ENCODE results near the gene RHOF. TPM values are rescaled to one million over a fixed set of nuclear protein-coding genes. Genes with fewer than 3 reads are reported as not detected.
A peak's percentile ranks its signal among the peaks of the same experiment; 100 is the strongest.

The RHOF gene
- total and polyA plus RNA-seq, 2 of the 13 experiments (the other 11 are each of a cell fraction or from before 2014, with no cell fraction given) = 14.6 to 32.2 TPM

- H4K20me1 ChIP-seq (ENCODE audit: insufficient read depth, low read length) = 0 out of 2 replicates have a peak, but pooled peaks cover 8% of the 10 kb centered on the region
- ChIA-PET CTCF (ENCODE audit: low intra/inter-chr PET ratio, low total read pairs) (interaction anchor here (0.7 to 4.5 kb wide), 8 partner anchors 11 to 115 kb away, joined by 3 to 89 read pairs (median 5); partner anchors contain the start of genes PSMD9 and RHOF), POLR2A (interaction anchor here (1.0 to 14.5 kb wide), 9 partner anchors 9 to 100 kb away, joined by 3 to 393 read pairs (median 4); partner anchors contain the start of genes HPD, PSMD9, RHOF and SETD1B)
- DNase-seq (ENCODE audit: low spot score) = peak; percentile 57
- peak overlapping the region; percentile 79 for H3K4me2 ChIP-seq (ENCODE audit: low read depth, low read length)
- peak overlapping the region; percentile 62 to 71 (median 63) for H3K4me3 ChIP-seq (replicated peaks in 1 of 3; ENCODE audit: insufficient read depth in 1 of 3, low read depth in 2 of 3, low read length in 3 of 3)
- no peak overlapping the region for H2AFZ ChIP-seq (ENCODE audit: low read length)
- peak; percentile 91 for ATAC-seq
- BruUV-seq (replicated peaks) = no TSS peak
- peak; percentile 4 for FAIRE-seq
- peak overlapping the region; percentile 64 for H3K9ac ChIP-seq (ENCODE audit: insufficient read depth, low read depth, low read length)
- peaks cover 35% of the 10 kb centered on the region for H3K79me2 ChIP-seq (ENCODE audit: insufficient read depth, low read length)
- H3K27me3 ChIP-seq (ENCODE audit: control insufficient read depth in 1 of 2, insufficient read depth in 2 of 2, low read length in 2 of 2) = no peaks in the 10 kb centered on the region
- WGBS (ENCODE audit: low lambda C conversion rate) = 13% methylated on average over 11 of the region's 46 CpGs
- no peaks in the 10 kb centered on the region for H3K9me3 ChIP-seq (ENCODE audit: low read length)
- H3K27ac ChIP-seq (ENCODE audit: extremely low read length, insufficient read depth, low read length) = peak overlapping the region; percentile 57
- H3K36me3 ChIP-seq (replicated peaks in 1 of 2; ENCODE audit: control insufficient read depth in 1 of 2, insufficient read depth in 2 of 2, low read length in 2 of 2) = peaks cover 21 to 40% of the 10 kb centered on the region in 2 experiments; a peak in 4 of 5 replicates
- intact Hi-C loops (cut with micrococcal nuclease; ENCODE audit: unreplicated experiment) = loop anchor here (1.0 kb wide), 1 partner anchor 16 kb away; no protein-coding TSS in a partner anchor
- peaks cover 38% of the 10 kb centered on the region for H3K4me1 ChIP-seq (ENCODE audit: insufficient read depth, low read length)
- in situ Hi-C loops (cut with HindIII; ENCODE audit: extremely low pct_ligation_motif_present, low pct_unique_long_range_greater_than_20kb) = no loop called here
- TF ChIP-seq, protein P1, sequence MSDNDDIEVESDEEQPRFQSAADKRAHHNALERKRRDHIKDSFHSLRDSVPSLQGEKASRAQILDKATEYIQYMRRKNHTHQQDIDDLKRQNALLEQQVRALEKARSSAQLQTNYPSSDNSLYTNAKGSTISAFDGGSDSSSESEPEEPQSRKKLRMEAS (IDR thresholded peaks at IDR 0.05) = 0 out of 2 replicates have a peak, but pooled peaks have one; percentile 21
- TF ChIP-seq HNRNPK (IDR thresholded peaks at IDR 0.05; ENCODE audit: low read depth, low read length, poor library complexity, severe bottlenecking) = no peak
- TF ChIP-seq, protein P2, sequence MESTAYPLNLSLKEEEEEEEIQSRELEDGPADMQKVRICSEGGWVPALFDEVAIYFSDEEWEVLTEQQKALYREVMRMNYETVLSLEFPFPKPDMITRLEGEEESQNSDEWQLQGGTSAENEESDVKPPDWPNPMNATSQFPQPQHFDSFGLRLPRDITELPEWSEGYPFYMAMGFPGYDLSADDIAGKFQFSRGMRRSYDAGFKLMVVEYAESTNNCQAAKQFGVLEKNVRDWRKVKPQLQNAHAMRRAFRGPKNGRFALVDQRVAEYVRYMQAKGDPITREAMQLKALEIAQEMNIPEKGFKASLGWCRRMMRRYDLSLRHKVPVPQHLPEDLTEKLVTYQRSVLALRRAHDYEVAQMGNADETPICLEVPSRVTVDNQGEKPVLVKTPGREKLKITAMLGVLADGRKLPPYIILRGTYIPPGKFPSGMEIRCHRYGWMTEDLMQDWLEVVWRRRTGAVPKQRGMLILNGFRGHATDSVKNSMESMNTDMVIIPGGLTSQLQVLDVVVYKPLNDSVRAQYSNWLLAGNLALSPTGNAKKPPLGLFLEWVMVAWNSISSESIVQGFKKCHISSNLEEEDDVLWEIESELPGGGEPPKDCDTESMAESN (CRISPR knock-in tag; conservative IDR thresholded peaks at IDR 0.05) = no peak
- 0 out of 2 replicates have a peak, but pooled peaks have one; percentile 42 for TF ChIP-seq ZNF770 (CRISPR knock-in tag; IDR thresholded peaks at IDR 0.05)
- no peak; the same call in 1 of the 2 replicates for TF ChIP-seq ZNF33B (CRISPR knock-in tag; IDR thresholded peaks at IDR 0.05)
- TF ChIP-seq RBM39 (IDR thresholded peaks at IDR 0.05; ENCODE audit: low read depth, low read length, poor library complexity, severe bottlenecking) = no peak
- no peak for TF ChIP-seq NR2F6 (IDR thresholded peaks at IDR 0.05)
- peak; percentile 25; the same call in 1 of the 2 replicates for TF ChIP-seq NR2F6 (CRISPR knock-in tag; IDR thresholded peaks at IDR 0.05)
- TF ChIP-seq SALL2 (CRISPR knock-in tag; IDR thresholded peaks at IDR 0.05) = no peak
- no peak for TF ChIP-seq KDM3A (CRISPR knock-in tag; IDR thresholded peaks at IDR 0.05; ENCODE audit: low read depth)
- TF ChIP-seq ZNF782 (CRISPR knock-in tag; IDR thresholded peaks at IDR 0.05; ENCODE audit: borderline replicate concordance) = no peak
- TF ChIP-seq SIX1 (CRISPR knock-in tag; IDR thresholded peaks at IDR 0.05; ENCODE audit: borderline replicate concordance) = no peak
- TF ChIP-seq ZNF777 (CRISPR knock-in tag; IDR thresholded peaks at IDR 0.05) = peak; percentile 53
- TF ChIP-seq KDM5A (IDR thresholded peaks at IDR 0.05; ENCODE audit: borderline replicate concordance, low read length) = no peak
- no peak for TF ChIP-seq ZNF260 (CRISPR knock-in tag; IDR thresholded peaks at IDR 0.05; ENCODE audit: borderline replicate concordance, low read depth)
- TF ChIP-seq TGIF2 (CRISPR knock-in tag; IDR thresholded peaks at IDR 0.05) = no peak
- 0 out of 2 replicates have a peak, but pooled peaks have one; percentile 31 for TF ChIP-seq ZNF772 (CRISPR knock-in tag; IDR thresholded peaks at IDR 0.05)
- TF ChIP-seq NFIB (CRISPR knock-in tag; IDR thresholded peaks at IDR 0.05; ENCODE audit: borderline replicate concordance) = no peak
- TF ChIP-seq MYNN (CRISPR knock-in tag; IDR thresholded peaks at IDR 0.05; ENCODE audit: low read depth) = no peak
Observed at GRCh38 chr12:121811434-121812319, 18.2 kb upstream of the RHOF start.

Data from HepG2 (cell line).